NCI-H1048 (cell line): ENCODE measurements around the gene LRRC9.
"Not testable (repeated sequence)": the region's sequence is repeated elsewhere in the genome, so short reads cannot be mapped to it uniquely, and the experiment has no call there.

Experiments
- DNase-seq: peaks from one replicate; lab custom pipeline; 2025; lab: John Stamatoyannopoulos, UW

LRRC9 gene

DNA sequence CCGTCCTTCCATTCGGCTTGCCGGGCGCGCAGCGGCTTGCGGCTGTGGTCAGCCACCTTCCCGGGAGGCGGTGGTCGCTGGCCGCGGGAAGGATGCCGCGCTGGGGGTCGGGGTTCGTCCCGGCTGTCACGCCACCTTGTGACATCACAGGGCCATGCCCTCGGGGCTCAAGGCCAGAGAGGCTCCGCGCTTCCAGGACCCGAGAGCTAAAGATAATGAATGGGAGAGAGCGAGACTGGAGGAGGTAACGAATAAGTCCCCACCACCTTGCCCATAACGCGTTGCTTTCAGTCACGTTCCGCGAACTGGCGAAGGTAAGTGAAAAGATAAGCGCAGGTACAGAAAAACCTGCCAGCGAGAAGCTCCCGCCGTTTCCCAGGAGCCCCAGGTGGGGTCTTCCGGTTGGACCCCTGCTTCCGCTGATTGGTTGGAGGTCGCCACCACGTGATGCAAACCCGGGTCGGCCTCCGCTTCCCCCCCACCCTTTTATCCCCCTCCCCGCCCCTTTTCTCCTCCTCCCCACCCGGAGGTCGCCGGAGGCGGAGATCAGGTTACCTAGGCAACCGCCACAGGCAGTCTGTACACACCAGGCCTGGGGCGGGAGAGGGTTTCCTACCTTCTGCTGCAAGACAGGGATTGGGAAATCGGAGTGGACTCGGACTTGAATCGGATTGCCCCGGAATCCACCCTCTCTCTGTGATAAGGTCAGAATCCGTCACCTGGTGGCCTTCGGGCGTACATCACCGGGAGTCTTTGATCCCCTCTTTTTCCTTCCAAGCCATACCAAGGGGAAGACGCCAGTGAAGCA, at the start of gene LRRC9:
Gene LRRC9, plus strand, starts transcription at position 575 of the 808 bp plus-strand sequence.
- DNase-seq, result no peak

DNA sequence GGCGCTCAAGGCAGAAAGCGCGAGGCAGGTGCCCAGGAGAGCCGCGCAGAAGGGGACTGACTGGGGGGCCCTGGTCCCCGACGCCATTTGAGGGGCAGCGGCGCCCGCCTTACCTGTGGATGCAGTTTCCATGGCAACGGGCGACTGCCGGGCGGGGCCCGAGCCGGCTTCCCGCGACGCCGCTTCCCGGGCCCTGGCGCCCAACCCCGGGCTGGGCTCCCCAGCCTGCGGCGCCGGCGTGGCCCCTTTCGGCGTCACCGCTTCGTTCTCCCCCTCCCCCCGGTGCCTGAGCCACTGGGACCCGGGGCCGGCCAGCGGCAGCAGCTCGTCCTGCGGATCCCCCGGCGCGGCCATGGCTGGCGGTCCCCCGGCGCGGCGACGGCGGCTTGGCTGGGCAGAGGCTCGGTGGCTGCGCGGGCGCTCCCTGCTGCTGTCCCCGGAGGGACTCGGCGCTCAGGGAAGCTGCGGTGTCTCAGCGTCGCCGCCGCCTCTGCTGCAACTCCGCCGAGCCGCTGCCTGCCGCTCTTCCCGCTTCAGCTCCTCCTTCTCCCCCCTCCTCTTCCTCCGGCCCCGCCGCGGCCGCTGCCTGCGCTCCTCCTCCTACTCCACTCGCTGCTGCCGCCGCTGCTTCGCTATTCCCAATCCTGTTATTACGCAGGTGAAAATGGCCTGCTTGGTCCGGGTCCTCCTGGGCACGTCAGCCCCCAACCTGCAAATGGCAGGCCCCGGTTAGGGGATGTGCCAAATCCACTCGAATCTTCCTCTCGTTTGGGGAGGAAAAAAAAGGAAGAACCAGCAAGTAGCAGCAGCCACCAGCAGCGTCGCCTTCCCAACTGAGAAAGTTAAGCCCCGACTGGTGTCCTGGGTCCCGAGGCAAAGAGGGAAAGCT, 49.4 kb upstream of the LRRC9 start, which contains the start of gene RTN1:
Gene RTN1, minus strand, starts transcription at position 500 of the 889 bp plus-strand sequence. Its CDS starts 146 bp downstream, at position 354.
- DNase-seq, result peak; percentile 26

DNA sequence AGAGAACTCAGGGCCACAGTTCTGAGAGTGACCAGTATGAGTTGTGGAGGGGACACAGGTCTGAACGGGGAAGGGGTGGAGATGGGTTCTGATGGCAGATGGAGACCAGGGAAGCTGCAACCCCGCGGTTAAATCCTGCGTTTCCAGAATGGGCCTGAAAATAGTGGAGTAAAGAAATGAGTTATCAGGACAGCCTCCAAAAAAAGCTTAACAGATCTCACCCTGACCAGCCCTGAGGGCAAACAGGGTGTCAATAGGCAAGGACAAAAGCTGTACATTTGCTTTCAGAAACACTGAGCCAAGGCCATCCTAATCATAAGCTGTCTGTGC, 48.8 kb upstream of the LRRC9 start:
- DNase-seq, result no peak

DNA sequence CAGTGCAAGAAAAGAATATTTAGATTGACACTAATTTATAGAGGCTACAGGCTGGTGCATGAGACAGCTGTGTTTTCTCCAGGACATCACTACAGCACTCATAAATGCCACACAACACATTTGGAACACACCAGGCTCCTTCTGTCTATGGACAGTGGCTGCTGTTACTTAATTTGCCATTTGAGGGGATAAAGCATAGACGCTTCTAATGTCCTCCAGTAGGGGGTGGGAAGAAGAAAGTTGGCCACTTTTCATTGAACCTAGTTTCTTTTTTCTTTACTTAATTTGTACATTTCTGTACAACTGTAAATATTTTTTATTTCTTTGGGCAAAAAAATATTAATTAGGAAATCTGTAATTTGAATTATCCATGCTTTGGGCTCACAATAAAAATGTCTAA, 37.0 kb upstream of the LRRC9 start:
- no peak for DNase-seq

DNA sequence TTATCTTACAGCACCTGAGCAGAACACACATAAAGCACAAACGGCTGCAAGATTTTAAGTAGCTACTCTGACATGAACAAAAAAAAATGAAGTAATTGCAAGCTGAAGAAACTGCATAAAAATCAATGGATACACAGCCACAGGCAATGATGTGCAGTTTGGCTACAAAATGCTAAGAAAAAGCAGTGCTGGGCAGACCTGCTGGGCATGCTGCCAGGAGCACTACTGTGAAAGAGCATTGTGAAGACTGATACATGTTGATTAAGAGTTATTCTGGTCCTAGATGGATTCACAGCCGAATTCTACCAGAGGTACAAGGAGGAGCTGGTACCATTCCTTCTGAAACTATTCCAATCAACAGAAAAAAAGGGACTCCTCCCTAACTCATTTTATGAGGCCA, 29.3 kb upstream of the LRRC9 start:
- no peak for DNase-seq

DNA sequence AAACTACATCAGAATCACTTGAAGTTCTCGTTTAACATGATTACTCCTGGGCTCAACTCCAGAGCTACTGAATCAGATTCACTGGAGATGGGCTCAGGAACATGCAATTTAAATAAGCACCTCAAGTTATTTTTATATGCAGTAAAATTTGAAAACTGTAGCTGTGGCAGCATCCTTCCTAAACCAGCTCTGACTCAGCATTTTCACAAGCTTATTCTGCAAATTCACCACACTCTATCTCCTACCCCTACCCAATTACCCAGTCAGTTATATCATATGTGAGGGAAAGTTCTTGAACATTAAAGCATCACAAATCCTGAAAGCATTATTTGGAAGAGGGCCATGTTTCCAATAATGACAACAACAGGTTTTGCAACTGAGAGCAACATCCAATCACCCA, 24.2 kb upstream of the LRRC9 start:
- no peak for DNase-seq

DNA sequence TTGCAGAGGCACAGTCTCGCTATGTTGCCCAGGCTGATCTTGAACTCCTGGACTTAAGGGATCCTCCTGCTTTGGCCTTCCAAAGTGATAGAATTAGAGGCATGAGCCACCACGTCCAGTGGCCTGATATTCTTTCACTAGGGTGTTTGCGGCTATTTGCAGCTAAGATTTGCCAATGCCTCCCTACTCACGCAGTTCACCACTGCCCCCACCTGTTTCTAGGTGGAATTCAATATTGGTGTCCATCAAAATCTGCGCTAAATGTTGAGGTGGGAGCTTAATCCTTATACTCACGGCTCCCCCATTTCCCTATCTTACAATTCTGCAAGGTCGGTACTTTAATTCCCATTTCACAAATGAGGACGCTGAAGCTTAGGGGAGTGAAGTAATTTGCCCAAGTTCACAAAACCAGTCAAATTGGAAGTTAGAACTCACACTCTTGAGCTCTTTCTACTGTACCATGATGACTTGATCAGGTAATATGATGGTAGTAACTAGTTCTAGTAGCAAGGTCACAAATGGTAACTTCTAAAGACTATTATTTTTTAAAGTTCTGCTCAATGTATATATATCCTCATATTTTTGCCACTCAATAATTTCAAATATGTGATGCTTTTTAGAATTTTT, 22.1 kb upstream of the LRRC9 start:
- no peak for DNase-seq

DNA sequence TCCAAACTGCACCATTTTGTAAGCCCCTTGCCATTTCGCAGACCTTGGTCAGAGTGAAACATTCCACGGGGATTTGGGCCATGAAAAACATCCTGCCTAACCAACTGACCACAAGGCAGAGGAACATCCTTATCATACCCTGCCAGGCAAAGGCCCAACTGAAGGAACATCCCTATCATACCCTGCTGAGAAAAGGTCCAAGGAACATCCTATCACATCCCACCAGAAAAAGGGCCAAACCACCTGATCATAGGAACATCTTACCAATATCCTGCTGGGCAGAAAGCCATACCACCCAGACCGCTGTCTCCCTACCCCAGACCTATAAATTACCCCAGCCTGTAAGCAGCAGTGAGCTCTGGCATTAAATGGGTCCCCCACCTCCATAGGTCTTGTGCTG, 19.4 kb upstream of the LRRC9 start:
- DNase-seq, result no peak

DNA sequence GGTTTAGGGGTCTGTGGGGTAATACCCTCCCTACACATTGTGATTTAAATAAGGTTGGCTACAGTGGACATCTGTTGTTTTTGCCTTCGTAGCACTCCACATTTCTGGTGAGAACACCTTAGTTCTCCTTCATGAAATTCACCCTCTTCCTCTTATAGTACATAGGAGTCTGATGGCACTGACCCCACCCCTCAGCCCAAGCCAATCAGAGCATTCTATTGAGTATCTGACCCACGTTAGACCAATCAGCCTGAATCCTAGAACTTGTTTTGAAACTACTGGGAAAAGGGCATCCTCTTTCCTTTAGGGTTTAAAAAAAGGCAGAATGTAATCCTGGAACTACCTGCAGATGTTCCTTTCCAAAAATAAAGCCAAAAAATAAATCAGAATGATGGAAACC, 15.8 kb upstream of the LRRC9 start:
- no peak for DNase-seq

DNA sequence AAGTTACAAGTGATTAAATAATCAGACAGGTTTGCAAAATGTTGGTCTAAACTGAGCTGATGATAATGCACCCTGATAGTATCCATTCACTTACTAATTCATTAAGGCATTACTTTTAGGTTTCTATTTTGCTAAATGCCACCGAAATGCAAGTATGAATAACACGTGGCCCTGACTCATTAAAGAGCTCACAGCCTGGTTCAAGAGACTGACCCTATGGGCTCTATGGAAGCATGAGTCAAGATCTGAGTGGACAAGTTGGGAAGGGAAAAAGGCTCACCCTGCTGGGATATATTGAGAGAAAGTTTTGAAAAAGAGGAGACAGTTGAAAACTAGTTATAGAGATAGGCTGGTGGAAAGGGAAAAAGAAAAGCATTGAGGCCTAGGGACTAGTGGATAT, 14.8 kb upstream of the LRRC9 start:
- DNase-seq, result no peak

DNA sequence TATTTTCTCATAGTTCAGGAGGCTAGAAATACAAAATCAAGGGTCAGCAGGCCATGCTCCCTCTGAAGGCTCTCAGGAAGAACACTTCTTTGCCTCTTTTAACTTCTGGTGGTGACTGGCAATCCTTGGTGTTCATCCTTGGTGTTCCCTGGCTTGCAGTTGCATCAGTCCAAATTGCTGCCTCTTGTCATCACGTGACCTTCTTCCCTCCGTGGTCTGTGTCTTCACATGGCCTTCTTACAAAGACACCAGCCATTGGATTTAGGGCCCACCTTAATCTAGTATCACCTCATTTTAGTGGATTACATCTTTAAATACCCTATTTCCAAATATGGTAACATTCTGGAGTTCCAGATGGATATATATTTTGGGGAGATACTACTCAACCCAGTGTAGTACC, 7.5 kb upstream of the LRRC9 start:
- DNase-seq, result no peak

DNA sequence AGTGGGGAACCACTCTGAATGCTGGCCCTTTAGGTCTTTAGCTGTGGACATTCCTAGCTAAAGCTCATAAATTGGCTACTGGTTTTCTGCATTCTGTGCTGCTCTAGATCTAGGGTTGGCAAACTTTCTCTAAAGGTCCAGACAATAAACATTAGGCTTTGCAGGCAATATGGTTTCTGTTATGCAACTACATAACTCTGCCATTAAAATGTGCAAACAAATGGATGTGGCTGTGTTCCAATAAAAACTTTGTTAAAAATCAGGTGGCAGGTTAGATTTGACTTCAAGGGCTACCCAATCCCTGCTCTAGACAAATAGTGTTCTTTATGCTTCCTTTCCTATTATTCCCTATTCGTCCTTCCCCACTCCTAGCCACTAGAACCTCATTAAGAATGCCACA, 6.8 kb upstream of the LRRC9 start:
- DNase-seq, result no peak

DNA sequence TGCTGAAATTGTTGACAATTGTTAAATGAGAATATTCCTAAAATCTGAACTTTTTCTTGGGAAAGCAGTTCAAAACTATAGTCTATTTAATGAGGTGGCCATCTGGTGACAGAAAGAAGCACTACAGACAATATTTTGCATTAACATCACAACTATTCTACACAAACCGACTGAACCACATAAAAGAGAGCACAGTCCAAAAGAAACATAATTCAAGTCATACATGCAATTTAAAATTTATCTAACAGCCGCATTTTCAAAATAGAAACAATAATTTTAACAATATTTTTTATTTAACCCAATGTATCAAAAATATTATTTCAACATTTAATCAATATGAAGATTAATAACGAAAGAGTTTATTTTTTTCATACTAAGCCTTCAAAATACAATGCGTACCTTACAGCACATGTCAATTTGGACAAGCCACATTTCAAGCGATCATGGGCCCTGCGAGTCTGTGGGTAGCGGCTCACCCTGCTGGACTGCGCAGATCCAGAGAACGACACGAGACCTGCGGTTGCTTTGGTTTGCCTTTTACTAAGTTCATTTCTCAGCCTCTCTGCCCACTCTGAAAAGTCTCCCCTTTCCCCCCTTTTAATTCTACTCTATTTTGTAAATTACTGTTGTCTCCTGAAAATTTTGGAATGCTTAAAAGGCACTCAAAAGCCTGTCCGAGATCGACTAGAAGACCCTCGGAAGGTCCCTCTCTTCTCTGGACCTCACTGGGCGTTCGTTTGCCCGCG, 947 bp upstream of the LRRC9 start:
- no peak for DNase-seq

DNA sequence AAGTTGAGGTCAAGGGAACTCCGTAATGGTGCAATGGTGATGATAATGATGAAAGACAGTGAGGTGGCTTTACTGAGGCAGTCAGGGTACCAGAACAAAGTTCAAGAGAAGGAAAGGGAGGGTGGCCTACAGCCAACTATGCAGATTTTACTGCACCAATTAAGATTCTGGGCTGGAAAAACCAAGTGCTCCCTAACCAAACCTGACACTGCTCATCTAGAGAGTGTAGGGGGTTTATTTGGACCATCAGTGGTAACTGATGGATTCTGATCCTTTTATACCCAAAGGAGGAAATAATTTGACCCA, 387 bp downstream of the LRRC9 start:
- no peak for DNase-seq

DNA sequence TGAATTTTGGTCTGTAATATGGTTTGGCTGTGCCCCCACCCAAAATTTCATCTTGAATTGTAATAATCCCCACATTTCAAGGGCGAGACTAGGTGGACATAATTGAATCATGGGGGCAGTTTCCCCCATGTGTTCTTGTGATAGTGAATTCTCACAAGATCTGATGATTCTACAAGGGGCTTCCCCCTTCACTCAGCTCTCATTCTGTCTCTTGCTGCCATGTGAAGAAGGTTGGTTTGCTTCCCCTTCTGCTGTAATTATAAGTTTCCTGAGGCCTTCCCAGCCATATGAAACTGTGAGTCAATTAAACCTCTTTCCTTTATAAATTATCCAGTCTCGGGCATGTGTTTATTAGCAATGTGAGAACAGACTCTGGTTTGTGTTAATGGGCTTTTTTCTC, 5.9 kb downstream of the LRRC9 start:
- no peak for DNase-seq

DNA sequence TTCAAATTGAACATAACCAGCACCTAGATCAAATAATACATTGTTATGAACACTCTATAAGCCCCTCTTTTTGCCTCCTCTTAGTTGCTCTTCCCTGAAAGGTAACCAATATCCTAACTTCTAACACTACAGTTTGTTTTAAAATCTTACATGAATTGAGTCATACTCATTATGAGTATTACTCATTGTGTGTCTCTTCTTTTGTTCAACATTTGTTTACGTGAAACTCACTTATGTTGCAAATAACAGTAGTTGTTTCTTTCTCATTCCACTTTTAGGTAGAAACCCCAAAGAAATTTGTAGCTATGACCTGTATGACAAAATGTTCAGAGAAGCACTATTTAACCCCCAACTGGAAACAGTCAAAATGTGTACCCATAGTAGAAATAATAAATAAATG, 6.6 kb downstream of the LRRC9 start:
- DNase-seq, result no peak

DNA sequence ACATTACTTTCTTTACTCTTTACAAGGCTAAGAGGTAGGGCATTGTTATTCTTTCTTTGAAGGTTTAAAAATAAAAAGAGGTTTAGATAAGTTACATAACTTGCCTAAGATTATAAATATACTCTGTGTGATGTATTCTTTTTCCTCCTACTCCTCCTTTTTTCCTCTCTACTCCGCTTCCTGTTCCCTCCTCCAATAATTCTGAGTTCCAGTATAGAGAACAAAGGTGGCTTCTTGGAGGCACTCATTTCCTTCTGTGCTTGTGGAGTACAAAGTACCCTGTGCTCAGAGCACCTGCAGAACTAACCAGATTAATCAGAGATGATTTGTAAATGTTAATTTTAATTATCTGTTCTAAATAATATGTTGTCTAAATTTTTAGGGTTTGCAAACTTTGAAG, 11.3 kb downstream of the LRRC9 start:
- DNase-seq, result no peak

DNA sequence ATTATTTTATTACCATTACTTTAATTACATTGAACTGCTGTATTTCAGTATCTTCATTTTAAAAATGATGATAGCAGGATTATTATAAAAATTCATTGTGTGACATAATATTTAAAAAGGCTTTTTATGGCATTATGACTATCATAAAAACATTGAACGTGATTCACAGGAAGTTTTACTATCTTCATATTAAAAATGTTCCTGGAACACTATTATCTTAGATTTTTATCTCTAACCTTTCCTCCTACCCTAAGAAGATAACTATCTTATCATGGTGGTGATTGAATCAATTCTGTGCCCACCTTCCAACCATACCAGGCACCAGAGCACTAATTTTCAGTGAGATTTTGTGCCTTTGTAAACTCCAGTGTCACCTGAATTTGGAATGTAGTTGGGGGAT, 16.2 kb downstream of the LRRC9 start:
- no peak for DNase-seq

DNA sequence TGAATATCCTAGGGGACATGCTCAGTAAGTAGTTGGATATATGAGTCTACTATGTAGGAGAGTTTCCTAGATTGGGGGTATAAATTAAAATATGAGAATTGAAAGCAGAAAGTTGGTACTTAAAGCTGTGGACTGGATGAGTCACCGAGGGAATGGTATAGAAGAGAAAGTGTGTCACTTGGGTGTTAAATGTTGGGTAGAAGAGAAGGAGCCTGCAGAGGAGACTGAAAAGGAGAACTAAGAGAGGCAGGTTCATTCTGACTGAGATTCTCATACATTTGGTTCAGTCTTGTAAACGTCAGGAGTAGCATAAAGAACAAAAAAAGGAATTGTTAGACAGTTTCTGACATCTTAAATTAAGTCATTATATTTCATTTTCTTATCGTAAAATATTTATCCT, 19.9 kb downstream of the LRRC9 start:
- no peak for DNase-seq

DNA sequence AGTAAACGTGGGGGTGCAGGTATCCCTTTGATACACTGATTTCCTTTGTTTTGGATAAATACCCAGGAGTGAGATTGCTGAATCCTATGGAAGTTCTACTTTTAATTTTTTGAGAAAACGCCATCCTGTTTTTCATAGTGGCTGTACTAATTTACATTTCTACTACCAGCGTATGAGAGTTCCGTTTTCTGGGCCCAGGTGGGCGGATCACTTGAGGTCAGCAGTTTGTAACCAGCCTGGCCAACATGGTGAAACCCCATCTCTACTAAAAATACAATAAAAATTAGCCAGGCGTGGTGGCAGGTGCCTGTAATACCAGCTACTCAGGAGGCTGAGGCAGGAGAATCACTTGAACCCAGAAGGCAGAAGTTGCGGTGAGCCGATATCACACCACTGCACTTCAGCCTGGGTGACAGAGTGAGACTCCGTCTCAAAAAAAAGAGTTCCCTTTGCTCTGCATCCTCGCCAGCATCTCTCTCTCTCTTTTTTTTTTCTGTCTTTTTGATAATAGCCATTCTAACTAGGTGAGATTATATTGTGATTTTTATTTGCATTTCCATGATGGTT, 22.4 kb downstream of the LRRC9 start:
- not testable (repeated sequence) for DNase-seq

DNA sequence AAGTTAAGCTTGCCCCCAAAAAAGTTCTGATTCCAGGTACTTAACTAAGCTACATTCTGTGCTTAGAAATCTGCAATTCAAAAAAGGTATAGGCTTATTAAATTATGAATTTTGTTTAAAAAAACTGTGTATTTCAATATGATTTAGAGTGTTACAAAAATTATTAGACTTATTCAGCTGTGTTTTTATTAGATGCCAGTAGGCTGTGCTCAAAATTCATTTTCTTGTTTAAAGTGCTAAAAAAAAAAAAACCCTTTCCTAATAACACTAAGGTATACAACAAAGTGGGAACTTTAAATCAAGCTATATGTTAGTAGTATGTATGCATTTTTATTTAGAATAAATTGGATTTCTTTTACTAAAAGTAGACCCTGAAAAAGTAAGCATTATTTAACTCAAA, 25.0 kb downstream of the LRRC9 start:
- no peak for DNase-seq

DNA sequence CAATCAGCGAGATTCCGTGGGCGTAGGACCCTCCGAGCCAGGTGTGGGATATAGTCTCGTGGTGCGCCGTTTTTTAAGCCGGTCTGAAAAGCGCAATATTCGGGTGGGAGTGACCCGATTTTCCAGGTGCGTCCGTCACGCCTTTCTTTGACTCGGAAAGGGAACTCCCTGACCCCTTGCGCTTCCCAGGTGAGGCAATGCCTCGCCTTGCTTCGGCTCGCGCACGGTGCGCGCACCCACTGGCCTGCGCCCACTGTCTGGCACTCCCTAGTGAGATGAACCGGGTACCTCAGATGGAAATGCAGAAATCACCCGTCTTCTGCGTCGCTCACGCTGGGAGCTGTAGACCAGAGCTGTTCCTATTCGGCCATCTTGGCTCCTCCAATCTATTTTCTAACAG, 32.2 kb downstream of the LRRC9 start:
- DNase-seq, result not testable (repeated sequence)
